ENCODE measurements around the gene UCN3.
"Not testable (repeated sequence)": the region's sequence is repeated elsewhere in the genome, so short reads cannot be mapped to it uniquely, and the experiment has no call there.

GRCh38 chr10:5379202-5379601 is 14.4 kb downstream of the UCN3 start:
- not testable (repeated sequence) for TF ChIP-seq CTCF, POLR2A (IDR thresholded peaks at IDR 0.05)

All from lower leg skin (tissue), 3 donors.